K562 (cell line): ENCODE measurements around the gene DRD1. TPM values are rescaled to one million over a fixed set of nuclear protein-coding genes. Genes with fewer than 3 reads are reported as not detected.

Source experiments
- ARHGAP35 ChIP-seq: fragments of 450-650 bp; IDR thresholded peaks from 2 replicates; pipeline ENCODE4 v1.6.1; 2018; ENCODE audit not compliant: partially characterized antibody
- CEBPG ChIP-seq, 3 experiments: fragments of 200-800 bp in 1 of 3; sonication (Bioruptor generic) in 1 of 3; sonication (generic) in 1 of 3; formaldehyde crosslinking in 1 of 3; IDR thresholded peaks in 2 of 3; conservative IDR thresholded peaks in 1 of 3; 2 replicates each; pipeline versions ENCODE4 v1.6.1 to v1.8.0; 2016 to 2022; ENCODE audit warnings: missing compliant biosample characterization in 2 of 3, missing genetic modification characterization in 2 of 3, mild to moderate bottlenecking in 1 of 3, missing genetic modification reagents in 1 of 3
- CHD1 ChIP-seq: fragments of 200-600 bp; sonication (generic); IDR thresholded peaks from one replicate; pipeline ENCODE4 v1.6.1; 2012; ENCODE audit warnings: mild to moderate bottlenecking, moderate library complexity, low read length, inconsistent platforms
- CTCFL ChIP-seq: IDR thresholded peaks from 2 replicates; pipeline ENCODE4 v1.6.1; 2011; ENCODE audit warnings: borderline replicate concordance, low read depth, mild to moderate bottlenecking, moderate library complexity, low read length; ENCODE audit not compliant: insufficient read depth, poor library complexity, severe bottlenecking
- EP400 ChIP-seq: fragments of 450-650 bp; IDR thresholded peaks from 2 replicates; pipeline ENCODE4 v1.6.1; 2017; ENCODE audit warnings: antibody characterized with exemption, mild to moderate bottlenecking, moderate library complexity
- ETS1 ChIP-seq: conservative IDR thresholded peaks from 2 replicates; pipeline ENCODE4 v1.6.1; 2011; ENCODE audit warnings: low read depth, mild to moderate bottlenecking, low read length; ENCODE audit not compliant: control insufficient read depth
- FOXA1 ChIP-seq: fragments of 450-650 bp; IDR thresholded peaks from 2 replicates; pipeline ENCODE4 v1.6.1; 2016; ENCODE audit warnings: mild to moderate bottlenecking, borderline replicate concordance
- HIVEP1 ChIP-seq: fragments of 250-450 bp; sonication (Bioruptor Pico); IDR thresholded peaks from 2 replicates; pipeline ENCODE4 v1.4.0; 2020; ENCODE audit warnings: mild to moderate bottlenecking
- KLF1 ChIP-seq: fragments of 450-650 bp; IDR thresholded peaks from 2 replicates; pipeline ENCODE4 v1.6.1; 2016; ENCODE audit warnings: missing genetic modification characterization, missing compliant biosample characterization
- KLF6 ChIP-seq: fragments of 250-450 bp; sonication (Bioruptor Pico); IDR thresholded peaks from 2 replicates; pipeline ENCODE4 v1.4.0; 2020; ENCODE audit warnings: mild to moderate bottlenecking, moderate library complexity, borderline replicate concordance
- NR2C2 ChIP-seq, 2 experiments: fragments of 200-800 bp in 1 of 2; sonication (Bioruptor generic) in 1 of 2; sonication (generic) in 1 of 2; formaldehyde crosslinking in 1 of 2; IDR thresholded peaks; 2 replicates each; pipeline versions ENCODE4 v1.6.1 to v1.8.0; 2016 to 2022; ENCODE audit warnings: mild to moderate bottlenecking in 1 of 2, missing compliant biosample characterization in 1 of 2, missing genetic modification characterization in 1 of 2, missing genetic modification reagents in 1 of 2
- NRF1 ChIP-seq, 2 experiments: fragments of 450-650 bp; IDR thresholded peaks in 1 of 2; conservative IDR thresholded peaks in 1 of 2; 2 replicates each; pipeline ENCODE4 v1.6.1; 2014; ENCODE audit warnings: mild to moderate bottlenecking in 2 of 2
- RBM34 ChIP-seq: fragments of 200-400 bp; formaldehyde crosslinking; IDR thresholded peaks from 2 replicates; pipeline ENCODE4 v1.6.1; 2018; ENCODE audit warnings: low read length, borderline replicate concordance; ENCODE audit not compliant: insufficient read depth
- STAT5B ChIP-seq: fragments of 250-450 bp; sonication (Bioruptor Pico); IDR thresholded peaks from 2 replicates; pipeline ENCODE4 v1.8.0; 2021; ENCODE audit warnings: mild to moderate bottlenecking, inconsistent platforms
- TAF9B ChIP-seq: fragments of 450-650 bp; IDR thresholded peaks from 2 replicates; pipeline ENCODE4 v1.6.1; 2018; ENCODE audit warnings: mild to moderate bottlenecking; ENCODE audit not compliant: partially characterized antibody
- U2AF2 ChIP-seq: fragments of 200-400 bp; formaldehyde crosslinking; optimal IDR thresholded peaks from 2 replicates; pipeline ENCODE3; 2017; ENCODE audit warnings: low read depth, mild to moderate bottlenecking, low read length
- USF1 ChIP-seq: sonication (generic); formaldehyde crosslinking; IDR thresholded peaks from 2 replicates; pipeline ENCODE4 v1.9.0; 2022; ENCODE audit warnings: mild to moderate bottlenecking, missing genetic modification reagents
- ZNF121 ChIP-seq: sonication (generic); formaldehyde crosslinking; conservative IDR thresholded peaks from 2 replicates; pipeline ENCODE4 v1.8.0; 2022; ENCODE audit warnings: missing genetic modification reagents
- ZNF143 ChIP-seq: sonication (generic); formaldehyde crosslinking; IDR thresholded peaks from 2 replicates; pipeline ENCODE4 v1.9.0; 2022; ENCODE audit warnings: mild to moderate bottlenecking, missing genetic modification reagents
- ZNF232 ChIP-seq: sonication (generic); formaldehyde crosslinking; IDR thresholded peaks from 2 replicates; pipeline ENCODE4 v1.8.0; 2022; ENCODE audit warnings: mild to moderate bottlenecking, missing genetic modification reagents
- ZNF311 ChIP-seq: fragments of 250-450 bp; sonication (Bioruptor Pico); IDR thresholded peaks from 2 replicates; pipeline ENCODE4 v1.4.0; 2020; ENCODE audit warnings: mild to moderate bottlenecking, moderate library complexity
- ZNF79 ChIP-seq: fragments of 250-450 bp; sonication (Bioruptor Pico); IDR thresholded peaks from 2 replicates; pipeline ENCODE4 v1.4.0; 2020; ENCODE audit warnings: low read depth, mild to moderate bottlenecking, moderate library complexity
- polyA plus RNA-seq, 8 experiments: library from polyadenylated mRNA; depleted of rRNA in 4 of 8; stranded (reverse) in 5 of 8; unstranded in 3 of 8; fragments of >200 nt; fragmentation: Nextera tagmentation in 2 of 8; fragmentation: Illumina TruSeq in 1 of 8; extraction: Ambion mirVana in 2 of 8; extraction: Trizol in 1 of 8; gene quantifications; 2 replicates each; pipeline versions ENCODE4 v1.2.1 to v1.2.3, GENCODE V29; 2011 to 2014; ENCODE audit warnings: inconsistent platforms in 1 of 8, missing spikeins in 1 of 8
- total RNA-seq, 7 experiments: library from RNA; depleted of rRNA in 6 of 7; stranded (reverse); fragments of >200 nt in 6 of 7; fragmentation: Illumina TruSeq in 2 of 7; extraction: Trizol in 2 of 7; gene quantifications; 2 replicates each; pipeline versions ENCODE4 v1.2.1 to v1.2.3, GENCODE V29; 2011 to 2021; ENCODE audit warnings: low replicate concordance in 1 of 7

DRD1 gene
- total and polyA plus RNA-seq, 9 of the 15 experiments (the other 6 are each of a cell fraction or from before 2014, with no cell fraction given), result not detected

GRCh38 chr5:175479125-175479881 is 35.3 kb upstream of the DRD1 start (continued):
- TF ChIP-seq KLF6 (CRISPR knock-in tag) (no peak), NR2C2 (CRISPR knock-in tag; IDR thresholded peaks at IDR 0.05) (no peak), NR2C2 (tag; IDR thresholded peaks at IDR 0.05) (peak; percentile 40), TAF9B (peak; percentile 45), CEBPG (CRISPR knock-in tag; IDR thresholded peaks at IDR 0.05) (no peak), CEBPG (tag; conservative IDR thresholded peaks at IDR 0.05 in 1 of 2, IDR thresholded peaks at IDR 0.05 in 1 of 2) (no peak), STAT5B (no peak), ZNF311 (CRISPR knock-in tag) (no peak), HIVEP1 (CRISPR knock-in tag) (no peak), CHD1 (peak; percentile 86), RBM34 (no peak), CTCFL (no peak), ZNF143 (CRISPR knock-in tag) (no peak), ZNF79 (CRISPR knock-in tag) (no peak), USF1 (CRISPR knock-in tag) (no peak), ZNF121 (CRISPR knock-in tag) (no peak), ETS1 (no peak), U2AF2 (no peak), EP400 (peak; percentile 51; the same call in 1 of the 2 replicates), ZNF232 (CRISPR knock-in tag) (no peak), KLF1 (tag) (no peak), FOXA1 (no peak), ARHGAP35 (no peak), NRF1 (conservative IDR thresholded peaks at IDR 0.05 in 1 of 2, IDR thresholded peaks at IDR 0.05 in 1 of 2) (peak; percentile 25 to 61)
